ENCODE data around the gene OTUD5.
"Not testable (repeated sequence)": the region's sequence is repeated elsewhere in the genome, so short reads cannot be mapped to it uniquely, and the experiment has no call there.

Gene OTUD5, protein sequence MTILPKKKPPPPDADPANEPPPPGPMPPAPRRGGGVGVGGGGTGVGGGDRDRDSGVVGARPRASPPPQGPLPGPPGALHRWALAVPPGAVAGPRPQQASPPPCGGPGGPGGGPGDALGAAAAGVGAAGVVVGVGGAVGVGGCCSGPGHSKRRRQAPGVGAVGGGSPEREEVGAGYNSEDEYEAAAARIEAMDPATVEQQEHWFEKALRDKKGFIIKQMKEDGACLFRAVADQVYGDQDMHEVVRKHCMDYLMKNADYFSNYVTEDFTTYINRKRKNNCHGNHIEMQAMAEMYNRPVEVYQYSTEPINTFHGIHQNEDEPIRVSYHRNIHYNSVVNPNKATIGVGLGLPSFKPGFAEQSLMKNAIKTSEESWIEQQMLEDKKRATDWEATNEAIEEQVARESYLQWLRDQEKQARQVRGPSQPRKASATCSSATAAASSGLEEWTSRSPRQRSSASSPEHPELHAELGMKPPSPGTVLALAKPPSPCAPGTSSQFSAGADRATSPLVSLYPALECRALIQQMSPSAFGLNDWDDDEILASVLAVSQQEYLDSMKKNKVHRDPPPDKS

DNA sequence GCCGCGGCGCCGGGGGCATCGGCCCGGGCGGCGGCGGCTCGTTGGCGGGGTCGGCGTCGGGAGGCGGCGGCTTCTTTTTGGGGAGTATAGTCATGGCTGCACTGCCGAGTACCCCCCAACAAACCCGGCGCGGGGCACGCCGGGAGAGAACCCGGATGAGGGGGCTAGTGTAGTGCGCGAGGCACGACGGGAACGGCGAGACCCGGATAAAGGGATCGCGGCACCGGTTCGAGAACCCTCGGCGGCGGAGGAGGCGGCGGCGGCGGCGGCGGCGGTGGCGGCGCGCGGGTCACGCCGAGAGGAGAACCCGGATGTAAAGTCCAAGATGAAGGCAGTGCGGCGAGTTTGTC is at the start of gene OTUD5:
Gene OTUD5 (minus strand): TSS at position 131 of the 350 bp plus-strand sequence. CDS start 37 bp downstream, at position 94.
- no peak for DNase-seq (ENCODE audit: low spot score)

DNA sequence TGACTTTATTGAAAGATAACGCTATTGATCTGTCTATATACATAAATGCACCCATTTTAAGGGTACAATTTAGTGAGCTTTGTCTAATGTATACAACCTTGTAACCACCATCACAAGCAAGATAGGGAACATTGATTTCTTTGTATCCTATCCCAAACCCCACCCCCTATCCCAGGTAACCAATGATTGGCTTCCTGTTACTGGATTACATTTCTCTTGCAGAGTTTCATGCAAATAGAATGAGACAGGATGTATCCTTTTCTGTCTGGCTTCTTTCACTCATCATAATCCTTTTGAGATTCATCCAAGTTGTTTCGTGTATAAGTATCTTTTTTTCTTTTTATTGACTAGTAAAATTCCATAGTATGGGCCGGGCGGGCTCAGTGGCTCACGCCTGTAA is 46.3 kb upstream of the OTUD5 start:
- DNase-seq (ENCODE audit: low spot score): peak; percentile 11

DNA sequence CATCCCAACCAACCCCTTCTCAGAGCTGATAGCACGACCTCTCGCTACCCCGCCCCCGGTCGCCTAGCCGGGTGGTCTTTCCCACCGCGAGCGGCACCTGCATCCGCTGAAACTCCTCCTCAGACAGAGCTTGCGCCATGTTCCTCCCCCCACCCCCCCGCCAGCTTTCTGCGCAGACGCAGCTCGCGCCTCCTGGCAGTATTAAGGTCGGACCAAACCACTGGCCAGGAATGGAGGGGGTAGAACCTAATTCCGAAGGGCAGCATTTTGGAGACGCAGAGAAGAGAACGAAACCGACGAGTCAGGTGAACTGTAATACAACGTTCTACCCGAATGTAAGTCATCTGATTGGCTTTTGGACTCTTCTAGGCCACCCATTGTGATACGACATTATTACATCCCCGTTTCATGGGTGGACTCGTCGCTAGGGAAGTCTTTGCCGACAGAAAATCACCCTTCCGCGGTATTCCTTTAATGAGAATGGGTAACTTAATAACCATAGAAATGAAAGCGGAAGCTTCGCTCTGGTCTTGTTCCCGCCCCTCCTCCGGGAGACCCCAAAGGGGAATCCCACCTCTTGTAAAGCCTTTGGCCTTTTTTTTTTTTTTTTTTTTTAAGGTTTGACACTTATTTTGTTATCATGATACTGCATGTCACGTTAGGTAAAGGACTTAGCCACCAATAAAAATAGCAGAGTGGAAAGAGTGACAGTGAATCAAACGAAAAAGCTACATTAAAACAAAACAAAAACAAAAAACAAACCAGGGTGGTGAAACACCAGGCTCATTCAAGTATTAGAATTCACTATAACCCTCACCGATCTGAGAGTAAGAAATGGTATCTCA is 44.9 kb upstream of the OTUD5 start, which contains the start of gene GRIPAP1:
Gene GRIPAP1 (minus strand): TSS at position 174 of the 845 bp plus-strand sequence. CDS start 35 bp downstream, at position 139.
- peak; percentile 89 for DNase-seq (ENCODE audit: low spot score)

DNA sequence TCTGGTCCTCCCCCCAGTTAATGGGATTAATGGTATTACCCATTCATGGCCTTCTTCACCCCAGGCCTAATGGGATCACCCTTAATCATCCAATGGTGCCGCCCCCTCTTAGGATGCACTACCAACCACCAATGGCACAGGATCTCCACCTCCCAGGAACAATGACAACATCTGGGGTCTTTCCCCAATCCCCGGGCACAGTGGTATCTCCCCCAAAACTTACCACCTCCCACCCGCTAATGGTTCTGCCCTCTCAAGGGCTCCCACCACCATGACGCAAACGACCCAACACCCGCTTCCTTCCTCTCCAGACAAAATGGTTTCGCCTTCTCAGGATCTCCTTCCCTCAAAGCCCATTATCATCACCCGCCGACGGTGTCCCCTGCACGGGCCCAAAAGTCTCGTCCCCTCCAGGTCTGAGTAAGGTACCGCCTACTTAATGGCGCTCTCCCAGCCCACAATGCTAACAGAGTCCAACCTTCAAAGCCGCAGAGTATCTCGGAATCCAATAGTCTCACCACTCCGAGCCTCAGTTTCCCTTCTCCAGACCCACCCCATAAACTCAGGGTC is 44.2 kb upstream of the OTUD5 start:
- peak; percentile 66 for DNase-seq (ENCODE audit: low spot score)

DNA sequence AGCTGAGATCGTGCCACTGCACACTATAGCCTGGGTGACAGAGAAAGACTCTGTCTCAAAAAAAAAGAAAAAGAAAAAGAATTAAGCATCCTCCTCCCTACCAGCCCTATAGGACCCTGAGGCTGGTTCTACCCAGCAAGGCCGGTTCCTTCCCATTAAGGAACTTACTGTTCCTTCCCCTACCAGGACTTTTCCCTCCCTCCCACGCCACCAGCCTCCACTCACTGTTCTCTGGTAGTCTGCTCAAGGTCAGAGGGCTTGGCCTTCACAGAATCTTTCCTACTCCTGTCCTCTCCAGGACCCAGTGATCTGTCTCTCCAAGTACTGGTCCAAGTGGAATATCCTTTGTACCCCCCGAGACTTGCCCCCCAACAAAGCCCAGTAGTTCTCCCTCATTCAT is 43.2 kb upstream of the OTUD5 start:
- DNase-seq (ENCODE audit: low spot score): no peak

DNA sequence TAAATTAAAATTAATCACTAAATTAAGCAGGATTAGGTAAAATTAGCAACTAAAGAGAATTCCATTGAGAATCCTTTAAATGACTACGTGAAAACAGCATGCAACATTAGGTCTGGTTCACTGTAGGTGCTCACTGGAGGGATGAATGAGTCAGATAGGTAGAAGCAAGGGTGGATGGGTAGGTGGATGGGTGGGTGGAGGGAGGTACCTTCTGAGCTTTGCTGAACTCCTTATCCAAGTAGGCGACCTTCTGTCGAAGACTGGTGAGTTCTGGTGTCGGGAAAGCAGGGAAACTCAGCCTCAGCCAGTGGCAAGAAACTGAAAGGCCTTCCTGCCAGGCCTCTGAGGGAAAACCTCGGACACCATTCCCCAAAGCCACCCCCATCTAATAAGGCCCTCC is 41.6 kb upstream of the OTUD5 start:
- DNase-seq (ENCODE audit: low spot score): no peak

DNA sequence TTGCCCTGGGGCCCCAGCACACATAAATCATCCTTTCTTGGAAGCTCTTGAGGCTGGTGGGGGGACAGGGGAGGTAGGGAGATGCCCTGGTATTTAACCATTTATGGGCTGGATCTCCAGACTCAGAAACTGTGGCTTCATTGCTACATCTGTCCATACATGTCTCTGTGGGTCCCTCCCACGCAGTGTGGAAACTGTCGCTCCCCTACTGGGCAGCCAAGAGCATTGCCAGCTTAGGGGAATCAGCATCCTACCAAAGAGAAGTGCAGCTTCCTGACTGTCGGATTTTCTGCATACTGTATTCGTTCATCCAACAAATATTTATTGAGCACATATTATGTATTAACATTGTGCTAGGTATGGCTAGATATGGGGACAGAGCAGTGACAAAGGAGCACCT is 41.0 kb upstream of the OTUD5 start:
- no peak for DNase-seq (ENCODE audit: low spot score)

DNA sequence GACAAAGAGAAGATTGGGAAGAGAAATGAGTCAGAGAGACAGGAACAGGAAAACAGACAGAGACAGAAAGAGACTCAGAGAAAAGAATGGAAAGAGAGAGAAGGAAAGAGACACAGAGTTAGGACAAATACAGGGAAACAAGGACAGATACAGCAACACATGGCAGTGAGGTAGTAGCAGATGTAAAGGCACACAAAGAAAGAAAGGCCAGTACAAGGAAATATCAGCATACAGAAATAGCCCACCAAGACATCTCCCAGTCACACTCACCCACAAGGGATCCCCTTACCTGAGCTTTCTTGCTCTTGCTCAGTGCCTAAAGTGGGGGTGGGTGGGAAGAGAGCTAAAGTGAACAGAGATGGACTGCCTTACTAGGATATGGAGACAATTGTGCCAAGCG is 40.5 kb upstream of the OTUD5 start:
- no peak for DNase-seq (ENCODE audit: low spot score)

DNA sequence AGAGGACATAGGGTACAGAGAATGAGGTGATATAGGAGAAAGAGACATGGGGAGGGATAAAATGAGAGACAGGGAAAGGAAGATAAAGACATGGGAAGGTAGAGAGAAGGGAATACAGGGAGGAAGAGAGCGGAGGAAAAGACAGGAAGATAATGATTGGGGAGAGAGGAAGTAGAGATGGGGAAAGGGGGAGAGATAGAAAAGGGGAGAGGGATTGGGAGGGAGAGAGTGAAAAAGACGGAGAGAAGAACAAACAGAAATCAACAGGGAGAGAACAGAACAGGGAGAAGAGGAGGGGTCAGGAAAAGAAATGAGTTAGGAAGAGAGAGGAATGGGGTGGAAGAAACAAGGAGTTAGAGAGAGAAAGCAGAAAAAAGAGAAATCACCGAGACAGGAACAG is 40.0 kb upstream of the OTUD5 start:
- DNase-seq (ENCODE audit: low spot score): no peak

DNA sequence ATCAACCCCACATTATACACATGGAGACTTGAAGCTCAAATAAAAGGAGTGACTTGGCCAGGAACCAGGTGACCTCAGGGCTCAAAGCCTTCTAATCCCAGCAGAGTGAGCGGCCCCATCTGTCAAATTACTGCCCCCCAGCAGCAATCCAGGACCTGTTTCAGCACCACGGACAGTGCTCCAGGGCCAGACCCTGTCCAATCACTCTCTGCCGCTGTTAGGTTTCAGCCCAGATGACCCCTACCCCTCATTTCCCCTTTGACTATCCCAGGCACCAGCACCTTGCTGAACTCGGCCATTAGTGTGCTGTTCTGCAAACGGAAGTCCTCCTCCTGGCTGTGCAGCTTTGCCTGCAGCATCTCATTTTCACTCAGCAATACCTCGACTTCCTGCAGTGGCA is 39.6 kb upstream of the OTUD5 start:
- no peak for DNase-seq (ENCODE audit: low spot score)

DNA sequence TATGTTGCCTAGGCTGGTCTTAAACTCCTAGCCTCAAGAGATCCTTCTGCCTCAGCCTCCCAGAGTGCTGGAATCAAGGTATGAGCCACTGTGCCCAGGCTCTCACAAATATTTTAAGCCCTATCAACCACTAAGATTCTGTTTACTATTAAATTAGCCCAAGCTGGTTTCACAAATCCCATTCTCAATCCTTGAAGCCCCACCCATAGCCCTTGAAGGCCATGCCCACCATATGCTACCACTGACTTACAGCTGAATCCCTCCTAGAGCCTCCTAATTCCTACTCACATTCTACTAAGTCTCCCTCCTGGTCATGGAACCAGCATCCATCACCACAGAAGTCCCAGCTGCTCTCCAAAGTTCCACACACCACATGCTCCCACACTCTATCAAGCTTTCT is 34.9 kb upstream of the OTUD5 start:
- DNase-seq (ENCODE audit: low spot score): no peak

DNA sequence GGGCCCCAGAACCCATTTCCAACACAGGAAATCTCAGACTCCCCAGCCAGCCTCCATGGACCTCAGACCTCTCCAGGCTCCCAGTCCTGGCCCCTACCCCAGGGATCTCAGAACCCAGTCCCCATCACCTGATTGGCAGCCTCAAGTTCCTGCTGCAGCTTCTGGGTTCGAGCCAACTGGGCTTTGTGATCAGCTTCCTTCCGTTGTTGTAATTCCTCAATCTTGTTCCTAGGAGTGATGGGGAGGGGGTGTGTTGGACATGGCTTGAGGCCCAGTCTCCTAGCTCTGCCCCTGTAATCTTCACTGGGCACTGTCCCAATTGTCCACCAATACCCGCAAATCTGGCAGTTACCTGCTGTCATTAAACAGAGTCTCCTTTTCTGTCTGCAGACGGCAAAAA is 32.1 kb upstream of the OTUD5 start:
- DNase-seq (ENCODE audit: low spot score): no peak

DNA sequence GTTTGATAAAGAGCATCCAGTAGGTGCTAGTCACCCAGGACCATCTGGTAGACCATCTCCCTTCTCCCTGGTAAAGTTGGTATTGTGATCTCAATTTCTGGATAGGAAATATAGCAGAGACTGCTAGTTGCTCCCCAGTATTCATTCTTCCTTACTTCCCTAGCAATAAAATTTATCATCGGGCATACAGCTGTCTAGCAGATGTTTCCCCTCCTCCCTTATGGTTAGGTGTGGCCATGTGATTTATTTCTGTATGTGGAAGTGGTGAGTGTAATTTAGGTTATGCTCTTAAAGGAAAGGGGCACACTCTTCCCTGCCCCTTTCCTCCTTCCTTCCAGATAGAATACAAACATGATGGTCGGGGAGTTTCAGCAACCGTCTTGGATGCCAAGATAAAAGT is 26.5 kb upstream of the OTUD5 start:
- no peak for DNase-seq (ENCODE audit: low spot score)

DNA sequence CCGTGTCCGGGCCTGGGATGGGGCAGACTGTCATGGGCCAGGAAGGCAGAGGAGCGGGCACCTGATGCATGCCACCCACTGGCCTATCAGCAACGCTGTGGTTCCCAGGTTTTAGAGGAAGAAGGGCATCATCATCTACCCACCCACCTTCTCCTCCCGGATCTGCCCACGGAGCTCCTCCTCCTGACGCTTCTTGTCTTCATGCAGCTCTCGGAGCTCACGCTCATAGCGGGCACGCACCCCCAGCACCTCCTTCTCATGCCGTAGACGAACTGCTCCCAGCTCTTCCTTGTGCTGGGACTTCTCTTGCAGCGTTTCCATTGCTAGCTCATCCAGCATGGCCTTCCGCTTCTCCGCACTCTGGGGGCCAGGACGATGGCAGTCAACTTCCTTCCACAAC is 25.7 kb upstream of the OTUD5 start:
- no peak for DNase-seq (ENCODE audit: low spot score)

DNA sequence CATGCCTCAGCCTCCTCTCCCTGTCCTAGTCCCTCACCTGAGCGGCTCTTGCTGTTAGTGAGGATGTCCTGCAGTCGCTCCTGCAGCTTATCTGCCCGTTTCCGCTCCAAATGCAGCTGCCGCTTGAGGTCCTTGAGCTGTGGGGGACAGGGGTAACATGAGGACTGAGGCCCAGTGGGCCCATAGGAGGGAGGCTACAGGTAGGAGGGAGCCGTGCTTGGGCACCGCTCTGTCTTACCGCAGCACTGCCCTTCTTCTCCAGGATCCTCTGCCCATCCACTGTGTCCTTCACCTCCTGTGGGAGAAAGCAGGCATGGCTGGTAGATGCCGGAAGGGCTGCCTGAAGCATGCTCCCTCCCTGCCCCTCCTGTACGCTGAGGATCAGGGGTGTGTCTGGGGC is 23.8 kb upstream of the OTUD5 start:
- DNase-seq (ENCODE audit: low spot score): no peak

DNA sequence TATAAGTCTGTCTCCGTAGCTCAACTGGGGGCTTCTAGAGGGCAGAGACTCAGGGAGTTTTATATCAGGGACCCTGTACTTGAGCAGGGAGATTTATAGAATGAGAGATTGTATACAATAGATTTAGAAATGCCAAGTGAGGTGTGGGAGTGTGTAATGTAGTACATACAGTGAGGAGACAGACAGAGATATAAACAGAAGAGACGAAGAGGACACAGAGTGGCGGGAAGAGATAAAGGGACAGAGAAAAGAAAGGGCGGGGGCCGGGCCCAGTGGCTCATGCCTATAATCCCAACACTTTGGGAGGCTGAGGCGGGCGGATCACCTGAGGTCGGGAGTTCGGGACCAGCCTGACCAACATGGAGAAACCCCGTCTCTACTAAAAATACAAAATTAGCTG is 22.9 kb upstream of the OTUD5 start:
- DNase-seq (ENCODE audit: low spot score): not testable (repeated sequence)

DNA sequence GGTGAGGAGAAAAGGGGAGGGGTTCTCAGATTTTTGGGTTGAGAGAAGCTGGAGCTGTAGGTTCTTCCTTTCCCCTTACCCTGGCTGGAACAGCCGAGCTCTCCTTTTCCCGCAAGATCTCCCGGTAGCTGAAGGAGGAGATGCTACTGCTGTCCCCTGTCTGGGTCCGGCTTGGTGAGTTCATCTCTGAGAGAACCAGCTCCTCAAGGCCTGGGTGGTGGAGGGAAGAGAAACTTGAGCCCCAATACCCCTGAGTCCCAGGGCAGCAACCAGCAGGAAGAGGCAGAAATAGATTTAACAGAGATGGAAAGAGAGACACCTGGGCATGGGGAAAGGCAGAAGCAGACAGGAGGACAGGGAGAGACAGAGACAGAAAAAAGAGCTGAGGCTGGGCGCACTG is 20.8 kb upstream of the OTUD5 start:
- DNase-seq (ENCODE audit: low spot score): no peak

DNA sequence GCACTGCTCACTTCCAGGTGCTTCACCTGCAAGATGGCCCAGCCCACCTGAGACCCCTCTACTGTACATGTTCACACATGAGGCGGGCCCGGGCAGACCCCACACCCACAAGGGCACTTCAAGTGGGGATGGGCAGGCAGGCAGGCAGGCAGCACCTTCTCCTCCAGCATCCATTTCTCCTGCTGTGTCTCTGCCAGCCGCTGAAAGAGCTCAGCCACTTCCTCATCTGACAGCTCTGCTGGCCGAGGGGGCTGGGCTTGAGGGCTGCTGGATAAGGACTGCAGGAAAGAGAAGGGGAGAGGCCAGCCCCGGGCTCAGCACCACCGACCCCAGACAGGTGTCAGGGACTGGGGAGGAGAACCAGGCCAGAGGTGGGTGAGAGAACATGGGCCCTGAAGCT is 18.7 kb upstream of the OTUD5 start:
- no peak for DNase-seq (ENCODE audit: low spot score)

DNA sequence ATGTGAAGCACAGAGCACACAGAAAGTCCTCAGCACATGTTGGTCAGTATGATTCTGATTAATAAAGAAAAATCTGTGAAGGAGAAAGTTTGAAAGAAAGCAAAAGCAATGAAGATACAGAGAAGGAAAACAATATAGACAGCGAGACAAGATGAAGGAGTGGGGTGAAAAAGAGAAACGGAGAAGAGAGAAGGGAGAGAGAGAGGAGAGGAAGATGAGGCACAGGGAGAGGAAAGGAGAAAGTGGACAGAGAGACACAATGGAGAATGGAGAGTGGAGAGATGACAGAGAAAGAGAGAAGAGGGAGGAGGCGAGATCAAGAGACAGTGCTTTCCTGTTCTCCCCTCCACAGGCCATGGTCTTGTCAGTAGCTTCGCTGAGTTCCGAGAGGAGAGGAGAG is 18.1 kb upstream of the OTUD5 start:
- no peak for DNase-seq (ENCODE audit: low spot score)

DNA sequence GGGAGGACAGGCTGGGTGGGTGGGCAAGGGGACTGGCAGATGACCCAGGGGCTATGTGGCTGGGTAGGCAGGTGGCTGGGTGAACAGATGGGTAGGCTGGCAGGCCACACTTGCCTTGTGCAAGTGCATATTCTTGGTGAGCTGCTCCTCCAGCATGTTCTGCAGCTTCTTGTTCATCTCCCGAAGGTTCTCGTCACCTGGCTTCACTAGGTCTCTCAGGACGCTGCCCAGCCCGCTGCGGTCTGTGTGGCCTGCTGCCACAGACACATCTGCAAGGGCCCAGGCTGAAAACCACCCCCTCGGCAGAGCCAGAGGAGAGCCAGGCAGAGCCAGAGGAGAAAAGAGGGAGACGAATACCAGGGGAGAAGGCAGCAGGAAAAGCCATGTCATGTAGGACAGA is 17.6 kb upstream of the OTUD5 start:
- DNase-seq (ENCODE audit: low spot score): no peak

DNA sequence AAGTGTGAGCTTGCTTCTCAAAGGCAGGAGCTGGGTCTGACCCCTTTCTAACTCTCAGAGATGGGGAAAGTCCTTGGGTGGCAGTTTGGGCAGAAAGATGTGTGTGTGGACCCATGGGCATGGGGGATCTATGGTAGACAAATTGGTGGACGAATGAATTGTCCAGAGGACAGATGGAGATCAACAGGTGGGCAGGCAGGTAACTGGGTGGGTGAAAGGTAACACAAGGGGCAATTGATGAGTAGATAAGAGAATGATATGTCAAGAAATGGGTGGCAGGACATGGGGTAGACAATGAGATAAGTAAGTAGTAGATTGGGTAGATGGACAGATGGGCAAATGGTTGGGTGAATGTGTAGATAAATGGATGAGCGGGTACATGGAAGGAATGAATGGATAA is 17.2 kb upstream of the OTUD5 start:
- DNase-seq (ENCODE audit: low spot score): no peak

DNA sequence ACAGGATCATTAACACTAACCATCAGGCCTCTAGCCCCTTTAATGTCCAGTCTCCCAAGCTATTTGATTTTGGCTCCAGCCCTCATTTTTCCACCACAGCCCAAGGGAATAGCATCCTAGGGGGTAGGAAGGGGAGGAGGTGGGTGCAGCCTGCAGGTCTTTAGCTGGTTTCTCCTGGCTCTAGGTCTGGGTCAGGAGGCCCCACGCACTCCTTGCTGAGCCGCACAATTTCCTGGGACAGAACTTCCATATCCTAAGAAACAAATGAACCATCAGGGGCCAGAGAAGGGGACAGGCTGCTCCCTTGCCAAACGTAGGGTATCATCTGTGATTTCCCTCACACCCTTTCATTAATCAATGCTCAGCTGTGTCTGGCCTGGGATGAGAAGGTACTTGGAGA is 16.6 kb upstream of the OTUD5 start:
- no peak for DNase-seq (ENCODE audit: low spot score)

Measured in NAMALWA (cell line).